Prostate gland (tissue), 2 donors: Measurements from ENCODE around the gene GRM8. TPM values are rescaled to one million over a fixed set of nuclear protein-coding genes. Genes with fewer than 3 reads are reported as not detected.

Experiments
- DNase-seq: peaks from one replicate; pipeline ENCODE4 v3.0.0-alpha.2; 2019; ENCODE audit warnings: low spot score
- H3K27ac ChIP-seq, 2 donors: fragments of 200-600 bp; sonication (generic); 2 replicates each; pipeline ENCODE4 v1.5.1; 2017 to 2019
- H3K27me3 ChIP-seq: fragments of 200-600 bp; sonication (generic); replicated peaks from 2 replicates; pipeline ENCODE4 v1.5.1; 2019; ENCODE audit not compliant: insufficient read depth
- H3K36me3 ChIP-seq, 2 donors: fragments of 200-600 bp; sonication (generic); 1 replicate in 1 of 2; 2 replicates in 1 of 2; pipeline versions ENCODE4 v1.5.1 to v1.8.1; 2017 to 2019
- H3K4me1 ChIP-seq: fragments of 200-600 bp; sonication (generic); replicated peaks from 2 replicates; pipeline ENCODE4 v1.5.1; 2019
- H3K4me3 ChIP-seq, 2 donors: fragments of 200-600 bp; sonication (generic); 2 replicates each; pipeline ENCODE4 v1.5.1; 2017 to 2019
- H3K9me3 ChIP-seq: fragments of 200-600 bp; sonication (generic); 2 replicates; pipeline ENCODE4 v1.5.1; 2017
- POLR2A ChIP-seq: fragments of 450-650 bp; IDR thresholded peaks from one replicate; pipeline ENCODE4 v1.6.1; 2016; ENCODE audit warnings: antibody characterized with exemption, mild to moderate bottlenecking
- POLR2AphosphoS5 ChIP-seq: sonication (generic); formaldehyde crosslinking; IDR thresholded peaks from one replicate; pipeline ENCODE4 v1.6.1; 2017; ENCODE audit warnings: antibody characterized with exemption
- WGBS: methylation state at CpG from one replicate; pipeline ENCODE4 v1.1.5; 2018; 5-methylcytosine and 5-hydroxymethylcytosine counted together
- intact Hi-C: fragments of 100-400 bp; cut with DNase I; formaldehyde crosslinking; loops from one replicate; pipeline ENCODE4 v1.14.2; 2022
- total RNA-seq, 2 donors: library from RNA; depleted of rRNA; stranded (reverse); fragments of >200 nt; gene quantifications; one replicate each; pipeline ENCODE4 v1.1.0, GENCODE V29; 2016
- TF ChIP-seq, protein P1 (sequence below), 4 experiments: fragments of 200-600 bp in 2 of 4; fragments of 450-650 bp in 2 of 4; sonication (generic) in 2 of 4; IDR thresholded peaks; 1 replicate in 3 of 4; 2 replicates in 1 of 4; pipeline ENCODE4 v1.5.1; 2016 to 2019; ENCODE audit warnings: antibody characterized with exemption in 4 of 4, mild to moderate bottlenecking in 2 of 4, moderate library complexity in 2 of 4

The GRM8 gene
- total RNA-seq, 2 donors from 2014 or later: 1.3 to 3.7 TPM

DNA sequence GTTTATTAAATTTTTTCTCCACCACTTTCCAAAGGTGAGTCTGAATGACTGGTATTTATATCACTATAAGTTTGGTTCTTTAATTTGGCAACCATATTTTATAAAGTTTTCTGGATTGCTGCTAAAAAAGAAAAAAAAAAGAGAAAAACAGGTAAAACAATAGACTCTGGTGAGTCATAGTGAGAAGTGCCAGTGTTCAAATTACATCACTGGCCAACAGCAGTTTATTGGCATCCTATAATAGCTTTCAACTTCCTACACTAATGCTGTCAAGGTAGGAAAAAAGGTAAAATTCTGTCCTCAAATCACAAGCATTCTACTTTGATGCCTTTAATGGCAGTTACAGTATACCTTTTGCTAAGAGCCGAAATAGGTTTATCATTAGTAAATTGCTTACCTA is 808.8 kb downstream of the GRM8 start:
- no peak for TF ChIP-seq POLR2A
- TF ChIP-seq, protein P1, sequence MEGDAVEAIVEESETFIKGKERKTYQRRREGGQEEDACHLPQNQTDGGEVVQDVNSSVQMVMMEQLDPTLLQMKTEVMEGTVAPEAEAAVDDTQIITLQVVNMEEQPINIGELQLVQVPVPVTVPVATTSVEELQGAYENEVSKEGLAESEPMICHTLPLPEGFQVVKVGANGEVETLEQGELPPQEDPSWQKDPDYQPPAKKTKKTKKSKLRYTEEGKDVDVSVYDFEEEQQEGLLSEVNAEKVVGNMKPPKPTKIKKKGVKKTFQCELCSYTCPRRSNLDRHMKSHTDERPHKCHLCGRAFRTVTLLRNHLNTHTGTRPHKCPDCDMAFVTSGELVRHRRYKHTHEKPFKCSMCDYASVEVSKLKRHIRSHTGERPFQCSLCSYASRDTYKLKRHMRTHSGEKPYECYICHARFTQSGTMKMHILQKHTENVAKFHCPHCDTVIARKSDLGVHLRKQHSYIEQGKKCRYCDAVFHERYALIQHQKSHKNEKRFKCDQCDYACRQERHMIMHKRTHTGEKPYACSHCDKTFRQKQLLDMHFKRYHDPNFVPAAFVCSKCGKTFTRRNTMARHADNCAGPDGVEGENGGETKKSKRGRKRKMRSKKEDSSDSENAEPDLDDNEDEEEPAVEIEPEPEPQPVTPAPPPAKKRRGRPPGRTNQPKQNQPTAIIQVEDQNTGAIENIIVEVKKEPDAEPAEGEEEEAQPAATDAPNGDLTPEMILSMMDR (IDR thresholded peaks at IDR 0.05): no peak
- TF ChIP-seq POLR2AphosphoS5: no peak
- 79% methylated on average over 1 of the region's 1 CpG for WGBS

DNA sequence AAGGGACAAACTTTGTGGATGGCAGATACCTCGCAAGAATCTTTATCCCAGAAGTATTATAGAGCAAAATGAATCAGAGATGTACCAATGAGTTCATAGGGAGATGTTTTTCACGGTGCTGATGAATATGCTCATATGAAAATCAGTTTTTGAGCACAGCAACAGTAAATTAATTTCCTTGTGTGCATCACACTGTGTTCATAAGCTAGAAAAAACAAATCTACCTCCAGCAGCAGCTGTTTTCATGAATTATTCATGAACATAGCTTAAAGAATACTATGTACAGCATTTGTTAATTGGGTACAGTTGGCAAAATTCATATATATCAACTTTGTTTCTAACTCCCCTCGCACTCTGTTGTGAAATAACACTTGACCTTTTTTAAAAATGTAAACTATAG is 809.8 kb downstream of the GRM8 start:
- Histone ChIP-seq H3K4me1 (no peaks in the 10 kb centered on the region), H3K27me3 (no peaks in the 10 kb centered on the region), H3K27ac (no peak overlapping the region), H3K36me3 (no peaks in the 10 kb centered on the region), H3K9me3 (no peaks in the 10 kb centered on the region), H3K4me3 (no peak overlapping the region)
- WGBS: 87% methylated on average over 3 of the region's 3 CpGs
- intact Hi-C loops: no loop called here
- no peak for TF ChIP-seq POLR2A
- no peak for TF ChIP-seq POLR2AphosphoS5
- TF ChIP-seq, protein P1 (IDR thresholded peaks at IDR 0.05): no peak
- DNase-seq: no peak

More for the DNA sequence above, 808.8 kb downstream of the GRM8 start:
- Histone ChIP-seq H3K9me3 (no peaks in the 10 kb centered on the region), H3K27ac (no peak overlapping the region), H3K4me1 (no peaks in the 10 kb centered on the region), H3K4me3 (no peak overlapping the region), H3K36me3 (no peaks in the 10 kb centered on the region), H3K27me3 (no peaks in the 10 kb centered on the region)
- no peak for DNase-seq
- intact Hi-C loops: no loop called here

DNA sequence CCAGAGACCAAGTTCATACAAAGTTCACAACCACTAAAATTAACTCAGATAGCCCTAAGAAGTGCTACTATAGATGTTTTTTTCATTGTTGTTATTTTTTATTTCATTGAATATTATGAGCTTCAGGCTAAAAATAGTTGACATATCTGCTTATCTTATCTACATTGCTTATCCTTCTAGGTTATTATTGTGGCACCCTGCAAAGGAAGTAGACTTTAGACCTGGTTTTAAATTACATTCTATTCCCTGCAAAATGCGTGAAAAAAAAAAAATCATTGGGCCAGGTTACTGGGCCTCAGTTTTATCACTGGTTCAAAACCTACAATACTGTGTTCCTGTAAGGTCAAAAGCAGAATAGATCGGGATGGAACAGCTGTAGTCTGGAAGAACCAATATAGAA is 811.0 kb downstream of the GRM8 start:
- TF ChIP-seq, protein P1 (IDR thresholded peaks at IDR 0.05): no peak
- TF ChIP-seq POLR2A: no peak
- no peak for TF ChIP-seq POLR2AphosphoS5

DNA sequence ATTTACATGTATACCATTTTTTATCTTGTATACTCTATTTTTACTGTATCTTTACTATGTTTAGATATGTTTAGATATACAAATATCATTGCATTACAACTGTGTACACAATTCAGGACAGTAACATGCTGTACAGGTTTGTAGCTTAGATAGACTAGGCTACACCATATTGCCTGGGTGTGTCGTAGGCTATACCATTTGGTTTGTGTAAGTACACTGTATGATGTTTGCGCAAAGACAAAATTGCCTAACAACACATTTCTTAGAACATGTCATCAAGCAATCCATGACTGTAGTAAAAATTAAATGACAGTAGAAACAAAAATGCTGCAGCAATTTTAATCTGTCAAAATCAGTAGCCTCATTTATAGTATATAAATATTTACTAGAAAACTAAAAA is 812.2 kb downstream of the GRM8 start:
- Histone ChIP-seq H3K36me3 (no peaks in the 10 kb centered on the region), H3K4me3 (no peak overlapping the region), H3K27me3 (no peaks in the 10 kb centered on the region), H3K27ac (no peak overlapping the region), H3K9me3 (no peaks in the 10 kb centered on the region), H3K4me1 (no peaks in the 10 kb centered on the region)
- intact Hi-C loops: no loop called here
- 67% methylated on average over 2 of the region's 2 CpGs for WGBS
- TF ChIP-seq POLR2AphosphoS5 (no peak), POLR2A (no peak)
- TF ChIP-seq, protein P1 (IDR thresholded peaks at IDR 0.05): no peak
- no peak for DNase-seq

More for the DNA sequence above, 811.0 kb downstream of the GRM8 start:
- no peaks in the 10 kb centered on the region for H3K9me3 ChIP-seq
- 83% methylated on average over 2 of the region's 2 CpGs for WGBS
- intact Hi-C loops: no loop called here
- H3K27ac ChIP-seq: no peak overlapping the region
- DNase-seq: no peak
- H3K4me3 ChIP-seq: no peak overlapping the region
- no peaks in the 10 kb centered on the region for H3K4me1 ChIP-seq
- H3K36me3 ChIP-seq: no peaks in the 10 kb centered on the region
- H3K27me3 ChIP-seq: no peaks in the 10 kb centered on the region

DNA sequence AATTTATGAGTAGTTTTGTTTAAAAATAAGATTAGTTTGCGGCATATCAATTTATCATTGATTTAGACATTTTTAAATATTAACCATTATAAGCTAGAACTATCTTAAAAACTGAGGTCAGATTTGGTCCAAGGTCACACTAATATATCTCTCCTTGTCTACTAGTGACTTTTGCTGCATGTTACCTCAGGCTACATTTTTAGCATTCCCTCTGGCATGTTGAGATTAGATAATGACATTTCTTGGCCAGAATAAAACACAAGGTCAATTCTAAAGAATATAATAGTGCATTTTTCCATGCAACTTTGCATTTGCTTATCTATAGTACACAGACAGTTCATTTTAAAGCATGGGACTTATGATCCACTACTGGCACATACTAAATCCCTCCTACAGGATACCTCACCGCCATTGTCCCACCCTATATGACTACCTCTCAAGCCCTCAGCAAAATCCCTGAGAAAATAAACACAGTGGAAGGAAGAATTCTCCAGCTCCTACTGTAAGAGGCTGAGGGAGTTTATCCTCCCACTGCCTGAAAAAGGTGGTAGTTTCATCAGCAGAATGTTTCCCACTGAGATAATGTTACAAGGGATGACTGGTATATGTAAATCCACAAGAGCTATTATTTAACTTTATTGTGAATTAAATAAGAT is 816.4 kb downstream of the GRM8 start:
- no peaks in the 10 kb centered on the region for H3K36me3 ChIP-seq
- no peaks in the 10 kb centered on the region for H3K9me3 ChIP-seq
- H3K27ac ChIP-seq: no peak overlapping the region
- DNase-seq: no peak
- TF ChIP-seq, protein P1 (IDR thresholded peaks at IDR 0.05): no peak
- TF ChIP-seq POLR2A (no peak), POLR2AphosphoS5 (no peak)
- H3K4me1 ChIP-seq: no peaks in the 10 kb centered on the region
- no peaks in the 10 kb centered on the region for H3K27me3 ChIP-seq
- WGBS: 75% methylated on average over 2 of the region's 2 CpGs
- intact Hi-C loops: no loop called here
- H3K4me3 ChIP-seq: no peak overlapping the region
